HG02981 (cell line): ENCODE data around the gene FETUB.
"Not testable (repeated sequence)": the region's sequence is repeated elsewhere in the genome, so short reads cannot be mapped to it uniquely, and the experiment has no call there.

Experiments used
- ATAC-seq: cut with Tn5 transposase; IDR thresholded peaks from one replicate; pipeline ENCODE4 v1.9.1; 2021; ENCODE audit warnings: mild to moderate bottlenecking, moderate library complexity; ENCODE audit not compliant: unreplicated experiment

FETUB gene

DNA sequence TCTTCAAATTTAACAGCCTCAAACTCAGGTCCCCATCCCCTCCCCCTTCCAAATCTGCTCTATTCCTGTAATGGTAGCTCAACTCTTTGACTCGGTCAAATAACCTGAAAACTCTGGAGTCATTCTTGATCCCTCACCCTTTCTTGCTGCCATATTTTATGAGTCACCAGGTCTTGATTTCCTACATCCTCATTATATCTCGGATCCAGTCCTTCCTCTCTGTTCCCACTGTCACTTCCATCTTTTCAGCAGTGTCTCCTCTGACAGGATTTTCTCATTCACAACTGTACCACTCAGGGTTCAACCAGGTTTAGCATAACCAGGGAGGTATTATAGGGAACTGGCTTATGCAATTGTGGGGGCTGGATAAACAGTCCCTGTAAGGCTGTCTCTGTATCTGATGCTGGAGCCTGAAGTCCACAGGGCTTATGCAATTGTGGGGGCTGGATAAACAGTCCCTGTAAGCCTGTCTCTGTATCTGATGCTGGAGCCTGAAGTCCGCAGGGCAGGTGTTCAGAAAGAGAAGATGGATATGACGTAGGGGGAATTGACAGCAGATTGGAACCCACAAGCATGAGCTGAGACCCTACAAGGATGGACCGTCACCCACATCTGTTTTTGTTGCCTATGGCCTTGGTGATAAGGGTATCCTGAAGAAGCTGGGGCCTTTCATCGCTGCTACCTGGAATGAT, 9.1 kb upstream of the FETUB start:
- no peak for ATAC-seq

DNA sequence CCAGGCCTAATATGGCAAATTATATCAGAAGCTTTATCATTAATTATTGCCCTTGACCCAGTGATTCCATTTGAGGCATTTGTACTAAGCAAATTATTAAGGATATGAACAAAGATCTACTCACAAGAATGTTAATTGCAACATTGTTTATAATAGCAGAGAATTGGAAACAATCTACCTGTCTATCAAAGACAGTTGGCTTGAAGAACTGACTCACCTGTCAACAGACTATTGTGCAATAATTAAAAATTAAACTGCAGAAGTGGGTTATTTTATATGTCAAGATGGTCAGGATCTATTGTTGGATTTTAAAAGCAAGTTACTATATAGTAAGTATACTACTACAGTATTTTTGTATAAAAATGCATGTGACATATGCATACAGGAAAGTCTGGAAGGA, 6.7 kb upstream of the FETUB start:
- ATAC-seq, result no peak

DNA sequence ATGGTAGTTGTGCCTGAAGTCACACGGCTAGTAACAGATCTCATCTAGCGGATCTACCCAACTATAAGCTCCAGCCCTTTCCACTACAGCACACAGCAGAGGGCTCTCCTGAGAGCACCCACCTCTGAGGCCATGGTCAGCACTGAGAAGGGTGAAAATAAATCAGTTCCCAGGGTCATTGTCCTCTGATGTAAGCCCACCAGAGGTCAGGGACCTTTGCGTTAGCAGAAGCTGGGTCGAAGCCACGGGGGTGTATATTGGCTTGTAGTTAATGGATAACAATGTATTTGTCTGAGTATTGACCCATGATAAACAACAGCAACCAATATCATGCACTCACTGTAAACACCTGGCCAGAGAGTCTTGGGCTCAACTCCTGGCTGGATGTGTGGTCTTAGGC, 6.0 kb upstream of the FETUB start:
- ATAC-seq, result not testable (repeated sequence)

DNA sequence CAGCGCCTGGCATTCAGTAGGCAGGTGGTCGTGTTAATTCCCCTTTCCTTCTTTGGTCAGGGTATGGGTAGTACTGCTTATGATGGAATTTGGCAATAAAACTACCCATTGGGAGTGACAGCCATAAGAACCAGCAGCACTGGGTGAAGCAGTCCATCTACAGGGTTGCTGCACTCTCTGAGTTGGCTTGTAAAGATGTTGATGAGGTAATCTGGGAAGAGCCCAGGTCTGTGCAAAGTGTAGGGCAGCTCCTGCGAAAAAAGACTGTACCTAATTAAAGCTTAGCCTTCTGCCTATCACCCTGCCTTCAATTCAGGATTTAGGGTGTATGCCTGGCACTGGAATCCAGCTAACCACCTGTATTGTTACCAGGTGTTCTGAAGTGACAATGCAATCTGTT, 4.7 kb upstream of the FETUB start:
- ATAC-seq, result no peak

DNA sequence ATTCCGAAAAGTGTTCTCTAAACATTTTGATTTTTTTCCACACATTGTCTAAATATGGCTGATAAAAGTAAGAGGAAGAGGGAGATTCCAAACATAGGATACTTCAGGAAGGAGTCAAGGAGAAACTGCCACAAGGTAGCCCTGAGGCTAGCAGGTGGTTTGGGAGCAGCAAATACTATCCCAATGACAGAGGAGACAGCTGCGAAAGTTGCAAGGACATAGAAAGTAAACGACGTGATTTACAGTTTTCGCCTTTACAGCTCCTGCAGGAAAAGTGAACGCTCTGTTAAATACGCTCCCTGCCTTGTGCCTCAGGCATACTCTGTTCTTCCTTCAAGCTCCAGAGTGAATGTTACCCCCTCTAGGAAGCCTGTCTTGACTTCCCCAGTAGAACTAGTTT, 3.7 kb upstream of the FETUB start:
- ATAC-seq, result no peak

DNA sequence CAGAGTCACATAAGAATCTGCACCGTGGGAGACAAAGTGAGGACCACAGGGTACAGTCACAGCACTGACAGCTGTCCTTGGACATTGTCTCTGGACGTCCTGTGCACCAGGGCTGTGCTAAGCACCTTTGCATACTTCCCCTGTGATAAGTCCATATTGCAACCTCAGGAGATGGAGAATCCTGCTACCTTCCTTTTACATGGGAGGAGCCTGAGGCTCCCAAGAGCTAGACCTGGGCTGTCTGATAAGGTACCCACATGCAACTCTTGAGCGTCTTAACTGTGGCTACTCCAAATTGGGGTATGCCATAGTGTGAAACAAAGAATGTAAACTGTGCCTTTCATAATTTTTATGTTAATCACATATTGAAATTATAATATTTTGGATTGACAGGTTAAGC, 2.5 kb upstream of the FETUB start:
- ATAC-seq, result no peak

DNA sequence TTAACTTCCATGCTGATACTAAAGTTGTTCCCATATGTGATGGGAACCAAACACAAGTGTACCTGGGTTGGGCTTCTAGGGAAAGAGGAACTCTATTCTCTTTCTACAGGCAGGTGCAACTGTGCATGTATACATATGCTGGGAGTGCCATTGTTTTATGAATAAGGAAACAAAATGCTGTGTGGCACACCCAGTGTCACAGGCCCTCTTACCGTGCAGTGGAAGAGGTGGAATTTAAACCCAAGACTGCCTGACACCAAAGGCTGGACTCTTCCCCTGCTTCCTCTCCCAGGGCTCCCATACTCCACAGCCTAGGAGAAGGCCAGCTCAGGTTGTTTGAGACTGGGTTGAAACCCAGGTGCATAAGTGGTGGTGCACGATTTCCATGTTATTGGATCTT, 1.9 kb upstream of the FETUB start:
- ATAC-seq, result no peak

DNA sequence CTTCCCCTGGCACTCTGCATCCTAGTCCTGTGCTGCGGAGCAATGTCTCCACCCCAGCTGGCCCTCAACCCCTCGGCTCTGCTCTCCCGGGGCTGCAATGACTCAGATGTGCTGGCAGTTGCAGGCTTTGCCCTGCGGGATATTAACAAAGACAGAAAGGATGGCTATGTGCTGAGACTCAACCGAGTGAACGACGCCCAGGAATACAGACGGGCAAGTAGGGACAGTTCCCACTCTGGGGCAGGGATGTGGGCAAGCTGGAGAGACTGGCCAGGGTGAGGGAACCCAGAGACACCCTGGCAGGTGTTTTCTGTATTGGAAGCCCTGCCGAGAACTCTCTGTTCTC, 247 bp downstream of the FETUB start:
- ATAC-seq, result no peak

DNA sequence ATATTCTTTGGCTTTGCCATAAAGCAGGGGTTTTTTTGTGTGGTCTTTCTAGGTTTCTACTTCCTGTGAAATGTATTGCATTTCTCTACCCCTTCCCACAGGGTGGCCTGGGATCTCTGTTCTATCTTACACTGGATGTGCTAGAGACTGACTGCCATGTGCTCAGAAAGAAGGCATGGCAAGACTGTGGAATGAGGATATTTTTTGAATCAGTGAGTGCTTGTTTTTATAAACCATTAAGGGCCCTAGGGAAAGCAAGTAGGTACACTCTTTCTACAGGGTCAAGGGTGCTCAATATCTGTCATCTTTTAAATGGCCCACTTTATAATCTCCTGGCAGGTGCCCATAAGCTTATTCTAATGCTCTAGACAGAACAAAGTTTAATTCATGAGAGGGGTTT, 730 bp downstream of the FETUB start:
- ATAC-seq, result no peak

DNA sequence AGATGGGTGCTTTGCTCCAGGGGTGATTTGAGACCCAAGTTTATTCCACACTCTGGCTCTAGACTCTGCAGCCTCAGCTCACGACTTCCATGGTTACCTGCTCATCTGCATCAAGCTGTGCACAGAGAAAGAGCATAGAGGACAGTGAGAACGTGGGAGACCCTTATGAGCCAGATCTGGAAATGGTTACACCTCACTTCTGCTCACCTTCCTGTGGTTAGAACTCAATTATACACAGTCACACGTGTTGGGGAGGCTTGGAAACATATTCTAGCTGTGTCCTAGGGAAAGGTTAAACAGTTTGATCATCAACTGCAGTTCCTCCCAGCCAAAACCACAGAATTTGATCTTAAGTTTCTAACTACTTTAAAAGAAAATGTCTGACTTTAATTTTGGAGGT, 1.8 kb downstream of the FETUB start:
- ATAC-seq, result no peak

DNA sequence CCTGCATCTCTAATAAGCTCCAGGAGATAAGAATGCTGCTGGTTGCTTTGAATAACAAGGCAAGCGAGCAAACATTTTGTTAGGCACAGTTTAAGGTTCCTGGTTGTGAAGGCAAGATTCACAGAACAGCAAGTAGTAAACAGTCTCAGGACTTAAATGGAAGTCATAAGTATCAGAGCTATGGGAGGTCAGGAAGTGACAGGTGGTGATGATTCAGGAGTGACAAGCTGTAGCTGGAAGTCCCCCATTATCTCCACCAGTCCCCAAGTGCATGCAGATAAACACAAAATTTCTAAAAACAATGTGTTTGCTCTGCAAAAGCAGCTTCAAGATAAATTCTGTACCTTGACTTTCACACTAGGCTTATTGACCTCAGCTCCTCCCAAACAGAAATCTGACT, 3.3 kb downstream of the FETUB start:
- no peak for ATAC-seq

DNA sequence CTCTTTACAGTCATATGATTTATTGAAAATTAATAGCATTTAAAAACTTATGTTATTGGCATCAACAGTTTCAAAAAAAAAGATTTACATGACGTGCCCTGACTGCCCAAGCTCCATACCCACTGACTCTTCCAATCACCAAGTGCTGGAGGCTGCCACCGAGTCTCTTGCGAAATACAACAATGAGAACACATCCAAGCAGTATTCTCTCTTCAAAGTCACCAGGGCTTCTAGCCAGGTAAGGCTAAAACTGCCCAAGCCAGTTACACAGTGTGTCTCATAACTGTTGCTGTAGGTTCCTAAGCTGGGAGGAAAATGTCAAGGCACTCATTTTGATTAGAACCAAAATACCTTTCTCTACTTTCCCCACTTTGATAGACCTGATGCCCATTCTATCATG, 4.5 kb downstream of the FETUB start:
- ATAC-seq, result no peak

DNA sequence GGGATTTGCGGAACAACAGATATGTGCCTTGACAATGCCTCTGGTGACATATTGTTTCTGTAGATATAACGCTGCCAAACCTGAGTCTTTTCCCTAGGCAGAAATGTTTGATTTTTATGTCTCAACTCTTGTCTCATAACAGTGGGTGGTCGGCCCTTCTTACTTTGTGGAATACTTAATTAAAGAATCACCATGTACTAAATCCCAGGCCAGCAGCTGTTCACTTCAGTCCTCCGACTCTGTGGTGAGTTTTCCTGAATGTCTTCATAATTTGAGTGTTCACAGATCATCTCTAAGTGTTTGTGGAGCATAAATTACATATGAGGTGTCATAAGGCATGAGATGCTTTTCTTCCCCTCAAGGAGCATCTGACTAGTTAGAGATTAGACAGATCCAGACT, 5.9 kb downstream of the FETUB start:
- no peak for ATAC-seq

DNA sequence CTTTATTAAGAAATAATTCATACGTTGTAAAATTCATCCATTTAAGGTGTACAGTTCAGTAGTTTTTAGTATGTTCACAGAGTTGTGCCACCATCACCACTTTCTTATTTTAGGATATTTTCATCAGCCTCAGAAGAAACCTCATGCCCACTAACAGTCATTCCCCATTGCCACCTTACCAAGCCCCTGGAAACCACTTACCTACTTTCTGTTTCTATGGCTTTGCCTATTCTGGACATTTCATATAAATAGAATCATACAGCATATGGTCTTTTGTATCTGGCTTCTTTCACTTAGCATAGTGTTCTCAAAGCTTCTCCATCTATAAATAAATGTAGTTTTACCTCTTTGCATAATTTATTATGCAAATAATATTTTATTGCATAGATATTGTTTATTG, 6.6 kb downstream of the FETUB start:
- ATAC-seq, result no peak

DNA sequence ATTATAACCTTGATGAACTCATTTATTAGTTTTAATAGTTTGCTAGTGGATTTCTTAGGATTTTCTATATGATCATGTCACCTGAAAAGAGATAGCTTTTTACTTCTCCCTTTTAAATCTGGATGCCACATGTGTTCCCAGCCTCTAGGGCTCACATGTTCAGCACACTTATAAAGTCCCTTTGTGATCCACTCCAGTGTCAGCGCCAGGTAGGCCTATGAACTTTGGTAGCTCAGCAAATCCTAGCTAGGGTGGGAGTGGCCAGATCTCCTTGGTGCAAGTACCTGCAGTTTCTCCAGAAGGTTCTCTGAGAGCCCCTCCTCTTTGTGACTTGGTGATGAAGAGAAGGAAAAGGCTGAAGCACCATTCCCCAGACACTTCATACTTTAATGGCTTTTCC, 8.7 kb downstream of the FETUB start:
- ATAC-seq, result no peak

DNA sequence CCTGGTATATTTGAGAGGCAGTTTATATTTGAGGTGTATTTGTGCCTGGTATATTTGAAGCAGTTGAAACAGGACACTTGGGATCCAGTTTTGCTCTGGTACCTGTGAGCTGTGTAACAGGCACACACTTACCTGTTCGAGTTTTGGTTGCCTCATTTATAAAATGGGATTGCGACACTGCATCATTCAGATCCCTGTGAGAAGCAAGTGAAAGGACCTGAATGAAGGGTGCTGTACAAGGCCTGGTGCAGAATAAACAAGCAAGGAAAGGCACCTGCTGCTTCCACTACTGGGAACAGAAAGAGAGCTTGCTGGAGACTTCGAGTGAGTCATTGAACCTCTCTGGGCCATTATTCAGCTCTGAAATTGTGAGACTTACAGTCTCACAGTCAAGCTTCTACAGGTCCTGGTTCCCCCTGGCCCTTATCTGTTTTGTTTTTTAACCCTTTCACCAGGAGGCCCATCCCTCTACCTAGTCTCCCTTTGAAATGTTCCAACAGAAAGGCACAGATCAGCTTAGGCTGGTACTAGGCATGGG, 11.5 kb downstream of the FETUB start:
- ATAC-seq, result no peak

DNA sequence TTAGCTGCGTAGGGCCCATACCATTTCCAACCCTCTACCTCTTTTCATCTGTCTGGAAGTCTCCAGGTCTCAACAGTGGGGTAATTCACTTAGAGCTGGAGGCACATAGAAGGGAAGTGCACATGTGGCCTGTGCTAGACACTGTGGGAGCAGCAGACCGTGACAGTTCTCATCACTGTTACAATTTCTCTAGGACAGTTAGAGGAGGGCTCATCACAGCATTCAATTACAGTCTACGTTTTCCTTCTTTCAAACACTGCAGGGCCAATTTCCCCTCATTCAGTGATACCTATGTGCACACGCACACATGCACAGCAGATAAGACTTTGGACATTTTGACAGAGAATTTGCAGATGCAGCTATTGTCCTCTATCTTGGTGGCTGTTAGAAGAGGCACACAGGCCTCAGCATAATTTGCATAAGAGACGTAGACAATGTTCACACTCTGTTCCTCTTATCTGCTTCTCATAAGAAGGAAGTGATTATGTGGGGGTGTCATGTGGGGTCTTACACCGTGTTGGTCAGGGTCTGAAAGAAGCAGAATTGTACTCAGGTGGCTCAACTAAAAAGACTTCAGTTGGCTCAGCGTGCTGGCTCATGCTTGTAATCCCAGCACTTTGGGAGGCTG, 13.0 kb downstream of the FETUB start:
- peak; percentile 76 for ATAC-seq

DNA sequence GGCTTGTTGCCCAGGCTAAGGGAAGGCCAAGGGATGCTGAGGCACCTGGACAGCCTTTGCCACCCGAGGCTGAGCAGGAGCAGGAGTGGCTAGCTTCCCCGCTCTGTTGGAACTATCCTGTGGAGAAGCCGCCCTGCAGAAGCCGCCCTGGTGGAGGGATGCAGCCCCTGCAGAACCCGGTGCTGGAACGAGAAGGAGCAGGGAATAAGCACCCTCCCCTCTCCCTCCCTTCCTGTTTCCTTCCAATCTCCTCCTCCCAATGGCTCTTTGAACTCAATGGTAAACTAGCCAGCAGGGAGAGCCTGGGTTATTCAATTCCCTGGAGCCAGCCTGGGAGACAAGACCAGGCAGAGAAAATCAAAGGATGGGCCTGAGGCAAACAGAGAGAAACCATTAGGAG, 13.8 kb downstream of the FETUB start:
- ATAC-seq, result no peak

DNA sequence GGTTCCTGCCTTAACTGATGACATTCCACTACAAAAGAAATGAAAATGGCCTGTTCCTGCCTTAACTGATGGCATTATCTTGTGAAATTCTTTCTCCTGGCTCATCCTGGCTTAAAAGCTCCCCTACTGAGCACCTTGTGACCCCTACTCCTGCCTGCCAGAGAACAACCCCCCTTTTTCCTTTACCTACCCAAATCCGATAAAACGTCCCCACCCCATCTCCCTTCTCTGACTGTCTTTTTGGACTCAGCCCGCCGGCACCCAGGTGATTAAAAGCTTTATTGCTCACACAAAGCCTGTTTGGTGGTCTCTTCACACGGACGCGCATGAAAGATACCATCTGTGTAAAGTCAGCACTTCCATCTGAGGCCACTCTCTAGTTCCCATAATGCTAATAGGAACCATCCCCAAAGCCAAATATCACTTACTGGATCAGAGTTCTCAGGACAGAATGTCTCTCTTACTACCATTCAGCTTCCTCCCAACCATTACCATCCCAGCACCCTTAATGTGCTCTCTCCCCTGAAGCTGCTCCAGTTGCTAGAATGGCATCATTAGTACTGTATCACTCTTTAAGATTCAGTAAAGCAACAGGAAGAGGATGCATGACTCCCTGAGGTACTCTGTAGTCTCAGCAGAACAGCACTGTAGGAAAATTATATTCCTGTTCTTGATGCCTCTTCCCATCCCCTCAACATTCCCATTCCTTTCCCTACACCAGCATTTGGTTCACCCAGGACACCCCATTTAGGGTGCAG, 23.3 kb downstream of the FETUB start:
- ATAC-seq, result no peak

DNA sequence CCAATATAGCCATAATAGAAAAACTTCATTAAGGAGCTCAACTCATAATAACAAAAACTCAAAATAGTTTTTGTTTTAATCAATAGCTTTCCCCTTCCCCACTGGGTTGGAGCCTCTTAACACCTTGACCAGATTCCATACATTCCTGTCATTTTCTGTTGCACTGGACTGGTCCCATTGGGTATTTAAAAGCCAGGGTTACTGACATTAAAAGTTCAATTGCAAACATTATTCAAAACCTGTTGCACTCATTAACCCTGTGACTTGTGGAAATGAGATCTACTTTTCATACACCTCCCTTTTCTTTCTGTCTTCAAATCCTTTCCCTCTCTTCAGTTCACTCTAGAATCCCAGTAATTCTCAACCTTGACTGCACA, 23.9 kb downstream of the FETUB start:
- ATAC-seq, result no peak

DNA sequence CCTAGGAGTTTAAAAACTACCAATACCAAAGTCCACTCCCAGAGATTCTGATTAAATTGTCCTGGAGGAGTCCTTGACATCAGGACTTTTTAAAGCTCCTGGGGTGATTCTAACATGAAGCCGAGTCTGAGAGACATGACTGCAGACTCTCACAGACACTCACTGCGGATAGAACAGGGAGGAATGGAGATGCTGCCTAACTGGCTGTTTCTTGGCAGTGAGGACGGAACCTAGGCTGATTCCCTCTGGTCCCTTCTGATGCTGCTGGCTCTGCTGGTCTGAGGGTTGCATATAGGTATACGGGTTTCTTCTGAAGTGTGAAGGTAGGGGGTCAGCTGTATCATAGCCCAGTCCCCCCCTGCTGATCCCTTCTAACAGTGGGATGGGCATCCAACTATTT, 24.3 kb downstream of the FETUB start:
- no peak for ATAC-seq

DNA sequence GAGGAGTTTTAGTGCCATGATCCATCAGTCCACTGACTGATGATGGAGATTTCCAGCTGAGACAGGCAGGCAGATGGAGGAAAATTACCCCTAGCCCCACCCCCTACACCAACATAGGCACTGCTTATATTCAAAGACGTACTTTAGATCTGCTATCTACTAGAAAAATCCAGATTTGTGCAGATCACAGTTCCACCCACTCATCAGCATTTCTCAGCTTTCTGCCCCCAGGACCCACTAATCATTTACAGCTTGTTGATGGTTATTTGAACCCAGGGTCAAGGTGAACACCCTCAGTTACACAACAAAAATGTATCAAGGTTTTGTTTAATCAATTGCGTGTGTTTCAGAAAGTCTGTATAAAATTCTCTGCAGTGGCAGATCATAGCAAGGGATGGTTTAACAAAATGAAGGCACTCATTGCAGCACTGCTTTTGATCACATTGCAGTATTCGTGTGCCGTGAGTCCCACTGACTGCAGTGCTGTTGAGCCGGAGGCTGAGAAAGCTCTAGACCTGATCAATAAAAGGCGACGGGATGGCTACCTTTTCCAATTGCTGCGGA, 25.5 kb downstream of the FETUB start, which contains the start of gene HRG:
TSS of gene HRG (plus strand) at position 390 of the 564 bp plus-strand sequence. CDS start at position 408, 18 bp downstream.
- no peak for ATAC-seq
